ENCODE results near the gene SCD. TPM values are rescaled to one million over a fixed set of nuclear protein-coding genes. Genes with fewer than 3 reads are reported as not detected.

The SCD gene
- total RNA-seq, 4 donors from 2014 or later = 24.3 to 53.9 (median 49.7) TPM

- no peaks in the 10 kb centered on the region for H3K36me3 ChIP-seq
- TF ChIP-seq POLR2A (IDR thresholded peaks at IDR 0.05) = no peak
- no peak for TF ChIP-seq CTCF (IDR thresholded peaks at IDR 0.05)
- TF ChIP-seq POLR2AphosphoS5 (IDR thresholded peaks at IDR 0.05) = no peak
- no peak for TF ChIP-seq EP300 (IDR thresholded peaks at IDR 0.05)
- DNase-seq (ENCODE audit: low spot score in 2 of 2) = no peak
- peaks cover 45% of the 10 kb centered on the region for H3K27me3 ChIP-seq
- no peaks in the 10 kb centered on the region for H3K9me3 ChIP-seq
- H3K4me3 ChIP-seq = no peak overlapping the region
- H3K4me1 ChIP-seq = no peaks in the 10 kb centered on the region
- H3K27ac ChIP-seq = no peak overlapping the region
- 73% methylated on average over 5 of the region's 5 CpGs for WGBS
These were observed 40.2 kb upstream of the SCD start for GRCh38 chr10:100306861-100307260.

GRCh38 chr10:100307684-100308083, 39.3 kb upstream of the SCD start:
- no peak overlapping the region for H3K27ac ChIP-seq
- TF ChIP-seq POLR2A (IDR thresholded peaks at IDR 0.05) (no peak), EP300 (IDR thresholded peaks at IDR 0.05) (no peak), POLR2AphosphoS5 (IDR thresholded peaks at IDR 0.05) (no peak), CTCF (IDR thresholded peaks at IDR 0.05) (no peak)
- peaks cover 41% of the 10 kb centered on the region for H3K27me3 ChIP-seq
- H3K4me1 ChIP-seq = no peaks in the 10 kb centered on the region
- H3K36me3 ChIP-seq = no peaks in the 10 kb centered on the region
- no peaks in the 10 kb centered on the region for H3K9me3 ChIP-seq
- no peak overlapping the region for H3K4me3 ChIP-seq
- WGBS = 80% methylated on average over 3 of the region's 3 CpGs
- no peak for DNase-seq (ENCODE audit: low spot score in 2 of 2)

GRCh38 chr10:100311298-100311697, 35.7 kb upstream of the SCD start:
- Histone ChIP-seq H3K9me3 (no peaks in the 10 kb centered on the region), H3K4me3 (no peak overlapping the region), H3K27me3 (peaks cover 37% of the 10 kb centered on the region), H3K4me1 (no peaks in the 10 kb centered on the region), H3K36me3 (no peaks in the 10 kb centered on the region), H3K27ac (no peak overlapping the region)
- TF ChIP-seq EP300 (IDR thresholded peaks at IDR 0.05) (no peak), POLR2A (IDR thresholded peaks at IDR 0.05) (no peak), POLR2AphosphoS5 (IDR thresholded peaks at IDR 0.05) (no peak), CTCF (IDR thresholded peaks at IDR 0.05) (no peak)
- DNase-seq (ENCODE audit: low spot score in 2 of 2) = no peak
- WGBS = 77% methylated on average over 4 of the region's 4 CpGs

- WGBS = 72% methylated on average over 4 of the region's 4 CpGs
- H3K4me3 ChIP-seq = no peak overlapping the region
- TF ChIP-seq POLR2AphosphoS5 (IDR thresholded peaks at IDR 0.05) = no peak
- no peak for TF ChIP-seq EP300 (IDR thresholded peaks at IDR 0.05)
- no peak for TF ChIP-seq CTCF (IDR thresholded peaks at IDR 0.05)
- no peak for TF ChIP-seq POLR2A (IDR thresholded peaks at IDR 0.05)
- no peaks in the 10 kb centered on the region for H3K9me3 ChIP-seq
- peaks cover 40% of the 10 kb centered on the region for H3K27me3 ChIP-seq
- no peak for DNase-seq (ENCODE audit: low spot score in 2 of 2)
- H3K27ac ChIP-seq = no peak overlapping the region
- H3K4me1 ChIP-seq = no peaks in the 10 kb centered on the region
- no peaks in the 10 kb centered on the region for H3K36me3 ChIP-seq
These were observed 31.4 kb upstream of the SCD start for GRCh38 chr10:100315615-100316014.

GRCh38 chr10:100318207-100318606, 28.8 kb upstream of the SCD start:
- Histone ChIP-seq H3K4me1 (no peaks in the 10 kb centered on the region), H3K4me3 (no peak overlapping the region), H3K27ac (no peak overlapping the region), H3K27me3 (peaks cover 32% of the 10 kb centered on the region), H3K9me3 (no peaks in the 10 kb centered on the region), H3K36me3 (no peaks in the 10 kb centered on the region)
- no peak for TF ChIP-seq CTCF (IDR thresholded peaks at IDR 0.05)
- no peak for TF ChIP-seq EP300 (IDR thresholded peaks at IDR 0.05)
- no peak for DNase-seq (ENCODE audit: low spot score in 2 of 2)
- 64% methylated on average over 4 of the region's 4 CpGs for WGBS

Measured in suprapubic skin (tissue), 4 donors.